Keratinocyte (primary cell): Measurements from ENCODE around the gene CCDC92. TPM values are rescaled to one million over a fixed set of nuclear protein-coding genes. Genes with fewer than 3 reads are reported as not detected.

Source experiments
- DNase-seq: peaks from one replicate; pipeline ENCODE4 v3.0.0-alpha.2; 2011; ENCODE audit warnings: low read depth, missing footprints, low spot score
- FAIRE-seq: peaks from 2 replicates; lab custom pipeline; 2011; peaks lifted over from hg19 to GRCh38; lab: Jason Lieb, UNC
- H2AFZ ChIP-seq: 2 replicates; pipeline ENCODE4 v1.6.0; 2012; ENCODE audit warnings: low read length, control low read depth, inconsistent platforms; ENCODE audit not compliant: control insufficient read depth
- H3K27ac ChIP-seq: 2 replicates; pipeline ENCODE4 v1.5.1; 2011; ENCODE audit warnings: low read length; ENCODE audit not compliant: control insufficient read depth, insufficient read depth
- H3K27me3 ChIP-seq: 3 replicates; pipeline ENCODE4 v1.6.0; 2011; ENCODE audit warnings: low read length; ENCODE audit not compliant: control insufficient read depth, insufficient read depth; ENCODE audit errors: extremely low read depth
- H3K36me3 ChIP-seq, 2 experiments: 2 replicates in 1 of 2; 3 replicates in 1 of 2; pipeline ENCODE4 v1.5.1; 2011; ENCODE audit warnings: low read length in 2 of 2, mild to moderate bottlenecking in 1 of 2; ENCODE audit not compliant: control insufficient read depth in 2 of 2, insufficient read depth in 2 of 2; ENCODE audit errors: extremely low read depth in 1 of 2
- H3K4me1 ChIP-seq: 3 replicates; pipeline ENCODE4 v1.5.1; 2011; ENCODE audit warnings: low read length; ENCODE audit not compliant: control insufficient read depth, insufficient read depth; ENCODE audit errors: extremely low read depth
- H3K4me2 ChIP-seq: 3 replicates; pipeline ENCODE4 v1.6.0; 2011; ENCODE audit warnings: low read depth, low read length; ENCODE audit not compliant: control insufficient read depth, insufficient read depth; ENCODE audit errors: extremely low read depth
- H3K4me3 ChIP-seq, 3 experiments: fragments of 200-600 bp in 1 of 3; sonication (generic) in 1 of 3; 2 replicates in 2 of 3; 3 replicates in 1 of 3; pipeline ENCODE4 v1.5.1; 2011 to 2016; ENCODE audit warnings: low read length in 3 of 3, mild to moderate bottlenecking in 3 of 3, control low read depth in 2 of 3, inconsistent platforms in 1 of 3, low read depth in 1 of 3, mixed read lengths in 1 of 3, mixed run types in 1 of 3, moderate library complexity in 1 of 3; ENCODE audit not compliant: control insufficient read depth in 2 of 3, insufficient read depth in 2 of 3; ENCODE audit errors: extremely low read depth in 1 of 3
- H3K79me2 ChIP-seq: 2 replicates; pipeline ENCODE4 v1.6.0; 2012; ENCODE audit warnings: low read length; ENCODE audit not compliant: control insufficient read depth, insufficient read depth
- H3K9ac ChIP-seq: 3 replicates; pipeline ENCODE4 v1.6.0; 2011; ENCODE audit warnings: low read length; ENCODE audit not compliant: control insufficient read depth, insufficient read depth; ENCODE audit errors: extremely low read depth
- H3K9me1 ChIP-seq: 3 replicates; pipeline ENCODE4 v1.6.0; 2011; ENCODE audit warnings: low read length; ENCODE audit not compliant: control insufficient read depth, insufficient read depth; ENCODE audit errors: extremely low read depth
- H3K9me3 ChIP-seq: 2 replicates; pipeline ENCODE4 v1.5.1; 2012; ENCODE audit warnings: low read depth, low read length; ENCODE audit not compliant: control insufficient read depth
- H4K20me1 ChIP-seq: 3 replicates; pipeline ENCODE4 v1.6.0; 2011; ENCODE audit warnings: low read length; ENCODE audit not compliant: control insufficient read depth, insufficient read depth; ENCODE audit errors: extremely low read depth
- CTCF ChIP-seq, 3 experiments: IDR thresholded peaks in 1 of 3; conservative IDR thresholded peaks in 1 of 3; optimal IDR thresholded peaks in 1 of 3; 2 replicates in 2 of 3; 3 replicates in 1 of 3; pipeline versions ENCODE3 to v1.5.1; 2011; ENCODE audit warnings: low read length in 3 of 3, mild to moderate bottlenecking in 3 of 3, moderate library complexity in 2 of 3, control low read depth in 1 of 3, inconsistent platforms in 1 of 3; ENCODE audit not compliant: insufficient read depth in 2 of 3; ENCODE audit errors: extremely low read depth in 1 of 3
- EZH2 ChIP-seq: IDR thresholded peaks from one replicate; pipeline ENCODE4 v1.6.1; 2012; ENCODE audit warnings: inconsistent platforms, mild to moderate bottlenecking, low read length, moderate library complexity
- dilution Hi-C: fragments of 300-500 bp; cut with MboI; formaldehyde crosslinking; loops from one replicate; pipeline ENCODE4 v1.7.0; 2020; ENCODE audit warnings: low sequenced_read_pairs; ENCODE audit not compliant: extremely low pct_ligation_motif_present
- polyA plus RNA-seq, 5 experiments: library from polyadenylated mRNA; depleted of rRNA in 3 of 5; stranded (reverse) in 3 of 5; stranded (forward) in 1 of 5; unstranded in 1 of 5; fragments of >200 nt; gene quantifications; 1 replicate in 1 of 5; 2 replicates in 3 of 5; 3 replicates in 1 of 5; pipeline versions ENCODE4 v1.2.1 to v1.2.3, GENCODE V29; 2011 to 2012; ENCODE audit warnings: missing spikeins in 2 of 5, low read depth in 1 of 5, low replicate concordance in 1 of 5

The CCDC92 gene
- polyA plus RNA-seq, 1 donor (not counting 4 experiments of a cell fraction or from before 2014, with no cell fraction given) = 8.3 TPM

GRCh38 chr12:123929946-123930583 is 42.6 kb downstream of the CCDC92 start:
- dilution Hi-C loops = no loop called here
- Histone ChIP-seq H3K4me3 (no peak overlapping the region), H3K4me2 (no peak overlapping the region), H3K36me3 (no peaks in the 10 kb centered on the region), H3K79me2 (no peaks in the 10 kb centered on the region), H3K9me1 (no peaks in the 10 kb centered on the region), H3K27ac (no peak overlapping the region), H4K20me1 (no peaks in the 10 kb centered on the region), H3K9ac (no peak overlapping the region), H3K27me3 (peaks cover 21% of the 10 kb centered on the region), H3K9me3 (no peaks in the 10 kb centered on the region), H2AFZ (no peak overlapping the region), H3K4me1 (no peaks in the 10 kb centered on the region)
- DNase-seq (no peak), FAIRE-seq (no peak)
- TF ChIP-seq EZH2 = no peak
- TF ChIP-seq CTCF (optimal IDR thresholded peaks at IDR 0.05 in 1 of 3, IDR thresholded peaks at IDR 0.05 in 1 of 3, conservative IDR thresholded peaks at IDR 0.05 in 1 of 3; ENCODE audit: extremely low read depth in 1 of 3, insufficient read depth in 2 of 3, low read length in 3 of 3) = no peak

GRCh38 chr12:123928897-123929296 is 43.7 kb downstream of the CCDC92 start:
- H3K4me2 ChIP-seq = no peak overlapping the region
- no peak overlapping the region for H3K27ac ChIP-seq
- TF ChIP-seq CTCF (optimal IDR thresholded peaks at IDR 0.05 in 1 of 3, IDR thresholded peaks at IDR 0.05 in 1 of 3, conservative IDR thresholded peaks at IDR 0.05 in 1 of 3; ENCODE audit: extremely low read depth in 1 of 3, insufficient read depth in 2 of 3, low read length in 3 of 3) = no peak
- no peak for TF ChIP-seq EZH2
- H3K9me3 ChIP-seq = no peaks in the 10 kb centered on the region
- DNase-seq (no peak), FAIRE-seq (no peak)
- no peaks in the 10 kb centered on the region for H3K36me3 ChIP-seq
- H3K4me1 ChIP-seq = no peaks in the 10 kb centered on the region
- H4K20me1 ChIP-seq = no peaks in the 10 kb centered on the region
- peaks cover 15% of the 10 kb centered on the region for H3K27me3 ChIP-seq
- no peak overlapping the region for H3K9ac ChIP-seq
- dilution Hi-C loops = no loop called here
- H2AFZ ChIP-seq = no peak overlapping the region
- no peak overlapping the region for H3K4me3 ChIP-seq
- no peaks in the 10 kb centered on the region for H3K9me1 ChIP-seq
- H3K79me2 ChIP-seq = no peaks in the 10 kb centered on the region
